HepG2 (cell line): ENCODE data around the gene SERINC2. TPM values are rescaled to one million over a fixed set of nuclear protein-coding genes. Genes with fewer than 3 reads are reported as not detected.
A peak's percentile ranks its signal among the peaks of the same experiment; 100 is the strongest.

Source experiments
- BHLHE40 ChIP-seq: IDR thresholded peaks from 2 replicates; pipeline ENCODE4 v1.6.1; 2011; ENCODE audit warnings: low read length, improper control_type of control experiment
- BRD4 ChIP-seq: sonication (generic); formaldehyde crosslinking; IDR thresholded peaks from 2 replicates; pipeline ENCODE4 v1.4.0; 2020; ENCODE audit warnings: missing genetic modification reagents
- CC2D1A ChIP-seq: sonication (generic); formaldehyde crosslinking; IDR thresholded peaks from 2 replicates; pipeline ENCODE4 v1.8.1; 2023; ENCODE audit warnings: mild to moderate bottlenecking, missing genetic modification reagents
- ETV6 ChIP-seq: sonication (generic); formaldehyde crosslinking; conservative IDR thresholded peaks from 2 replicates; pipeline ENCODE4 v1.4.0; 2020; ENCODE audit warnings: missing genetic modification reagents
- FIP1L1 ChIP-seq: fragments of 200-400 bp; formaldehyde crosslinking; IDR thresholded peaks from 2 replicates; pipeline ENCODE4 v1.6.1; 2018; ENCODE audit warnings: low read depth, mild to moderate bottlenecking, low read length, moderate library complexity, borderline replicate concordance; ENCODE audit not compliant: insufficient read depth
- HBP1 ChIP-seq: IDR thresholded peaks from 2 replicates; pipeline ENCODE4 v1.6.1; 2016; ENCODE audit warnings: low read depth, control low read depth
- HNF1B ChIP-seq: sonication (generic); formaldehyde crosslinking; IDR thresholded peaks from 2 replicates; pipeline ENCODE4 v1.5.1; 2020; ENCODE audit warnings: mild to moderate bottlenecking, moderate library complexity, missing genetic modification reagents
- HNRNPL ChIP-seq: fragments of 200-400 bp; formaldehyde crosslinking; IDR thresholded peaks from 2 replicates; pipeline ENCODE4 v1.6.1; 2017; ENCODE audit warnings: mild to moderate bottlenecking, low read depth, low read length
- KDM6A ChIP-seq: IDR thresholded peaks from 2 replicates; pipeline ENCODE4 v1.6.1; 2016; ENCODE audit warnings: low read depth
- MIER2 ChIP-seq: IDR thresholded peaks from 2 replicates; pipeline ENCODE4 v1.6.1; 2016; ENCODE audit warnings: missing biosample characterization, missing genetic modification reagents
- NFKBIZ ChIP-seq: IDR thresholded peaks from 2 replicates; pipeline ENCODE4 v1.6.1; 2018; ENCODE audit warnings: missing genetic modification reagents, missing compliant biosample characterization
- PAF1 ChIP-seq: IDR thresholded peaks from 2 replicates; pipeline ENCODE4 v1.6.1; 2016; ENCODE audit warnings: missing genetic modification reagents, missing compliant biosample characterization
- PHF20 ChIP-seq: sonication (generic); formaldehyde crosslinking; IDR thresholded peaks from 2 replicates; pipeline ENCODE4 v1.5.0; 2020; ENCODE audit warnings: mild to moderate bottlenecking, missing genetic modification reagents
- SMC3 ChIP-seq: IDR thresholded peaks from 2 replicates; pipeline ENCODE4 v1.6.1; 2011; ENCODE audit warnings: low read length, improper control_type of control experiment
- SP140L ChIP-seq: sonication (generic); formaldehyde crosslinking; IDR thresholded peaks from 2 replicates; pipeline ENCODE4 v1.4.0; 2020; ENCODE audit warnings: missing genetic modification reagents, borderline replicate concordance
- ZBTB20 ChIP-seq: sonication (generic); formaldehyde crosslinking; IDR thresholded peaks from 2 replicates; pipeline ENCODE4 v1.8.1; 2023; ENCODE audit warnings: missing genetic modification reagents, low read depth, mild to moderate bottlenecking, borderline replicate concordance
- ZNF576 ChIP-seq: sonication (generic); formaldehyde crosslinking; IDR thresholded peaks from 2 replicates; pipeline ENCODE4 v1.4.0; 2020; ENCODE audit warnings: mild to moderate bottlenecking, missing genetic modification reagents
- ZNF704 ChIP-seq: sonication (generic); formaldehyde crosslinking; IDR thresholded peaks from 2 replicates; pipeline ENCODE4 v1.8.1; 2023; ENCODE audit warnings: mild to moderate bottlenecking, inconsistent platforms, moderate library complexity, missing genetic modification reagents, borderline replicate concordance
- polyA plus RNA-seq, 8 experiments: library from polyadenylated mRNA; depleted of rRNA in 3 of 8; stranded (reverse) in 7 of 8; unstranded in 1 of 8; fragments of >200 nt; fragmentation: Illumina TruSeq in 4 of 8; extraction: Trizol in 4 of 8; gene quantifications; 2 replicates each; pipeline versions ENCODE4 v1.2.1 to v1.2.3, GENCODE V29; 2011 to 2016; ENCODE audit warnings: low read depth in 4 of 8, missing spikeins in 1 of 8, mixed read lengths in 1 of 8; ENCODE audit not compliant: insufficient read depth in 1 of 8
- total RNA-seq, 5 experiments: library from RNA; depleted of rRNA; stranded (reverse); fragments of >200 nt; fragmentation: Illumina TruSeq; extraction: Trizol; gene quantifications; 2 replicates each; pipeline ENCODE4 v1.2.3, GENCODE V29; 2016; ENCODE audit warnings: low read depth in 1 of 5
- TF ChIP-seq, protein P1 (sequence below): sonication (generic); formaldehyde crosslinking; IDR thresholded peaks from 2 replicates; pipeline ENCODE4 v1.5.1; 2020; ENCODE audit warnings: mild to moderate bottlenecking, missing genetic modification reagents, moderate library complexity
- TF ChIP-seq, protein P2 (sequence below): sonication (generic); formaldehyde crosslinking; IDR thresholded peaks from 2 replicates; pipeline ENCODE4 v1.4.0; 2020; ENCODE audit warnings: missing genetic modification reagents

SERINC2 gene
- total and polyA plus RNA-seq, 2 of the 13 experiments (the other 11 are each of a cell fraction or from before 2014, with no cell fraction given): 4.8 to 126 TPM

DNA sequence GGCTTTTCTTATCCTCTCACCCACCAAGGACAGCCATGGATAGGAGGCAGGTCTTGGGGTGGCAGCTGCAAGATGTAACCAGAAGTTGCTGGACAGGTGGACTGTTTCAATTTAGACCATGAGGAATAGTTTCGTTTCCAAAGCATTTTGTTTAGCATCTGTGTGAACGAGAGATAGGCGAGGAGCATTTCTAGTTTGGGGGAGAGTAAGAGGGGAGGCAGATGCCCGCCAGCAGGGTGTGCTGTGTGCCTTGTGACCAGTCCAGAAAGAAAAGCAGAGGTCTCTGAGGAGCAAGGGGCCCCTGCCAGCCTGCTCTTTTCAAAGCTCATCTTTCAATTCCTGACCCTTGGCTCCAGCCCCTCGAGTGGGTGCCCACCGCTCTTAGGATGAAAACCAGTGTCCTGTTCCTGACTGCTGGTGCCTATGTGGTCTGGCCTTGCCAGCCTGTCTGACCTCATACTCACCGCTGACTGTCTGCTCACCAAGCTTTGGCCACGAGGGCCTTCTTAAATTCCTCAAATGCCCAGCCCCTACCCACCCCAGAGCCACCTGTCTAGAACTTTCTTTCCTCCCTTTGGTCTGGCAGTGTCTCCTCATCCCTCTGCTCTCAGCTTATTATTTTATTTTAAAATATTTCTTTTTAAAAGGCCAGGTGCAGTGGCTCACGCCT lies 8.5 kb downstream of the SERINC2 start (continued):
- no peak for TF ChIP-seq NFKBIZ (CRISPR knock-in tag)
- TF ChIP-seq ZNF576 (CRISPR knock-in tag): no peak
- TF ChIP-seq SMC3: peak; percentile 42; the same call in 1 of the 2 replicates
- TF ChIP-seq SP140L (CRISPR knock-in tag): no peak
- TF ChIP-seq MIER2: no peak
- no peak for TF ChIP-seq ETV6 (CRISPR knock-in tag)
- TF ChIP-seq FIP1L1: no peak
- TF ChIP-seq PHF20: no peak
- TF ChIP-seq BHLHE40: no peak
- no peak for TF ChIP-seq CC2D1A (CRISPR knock-in tag)
- TF ChIP-seq BRD4 (CRISPR knock-in tag): no peak
- TF ChIP-seq KDM6A (CRISPR knock-in tag): no peak
- TF ChIP-seq, protein P1, sequence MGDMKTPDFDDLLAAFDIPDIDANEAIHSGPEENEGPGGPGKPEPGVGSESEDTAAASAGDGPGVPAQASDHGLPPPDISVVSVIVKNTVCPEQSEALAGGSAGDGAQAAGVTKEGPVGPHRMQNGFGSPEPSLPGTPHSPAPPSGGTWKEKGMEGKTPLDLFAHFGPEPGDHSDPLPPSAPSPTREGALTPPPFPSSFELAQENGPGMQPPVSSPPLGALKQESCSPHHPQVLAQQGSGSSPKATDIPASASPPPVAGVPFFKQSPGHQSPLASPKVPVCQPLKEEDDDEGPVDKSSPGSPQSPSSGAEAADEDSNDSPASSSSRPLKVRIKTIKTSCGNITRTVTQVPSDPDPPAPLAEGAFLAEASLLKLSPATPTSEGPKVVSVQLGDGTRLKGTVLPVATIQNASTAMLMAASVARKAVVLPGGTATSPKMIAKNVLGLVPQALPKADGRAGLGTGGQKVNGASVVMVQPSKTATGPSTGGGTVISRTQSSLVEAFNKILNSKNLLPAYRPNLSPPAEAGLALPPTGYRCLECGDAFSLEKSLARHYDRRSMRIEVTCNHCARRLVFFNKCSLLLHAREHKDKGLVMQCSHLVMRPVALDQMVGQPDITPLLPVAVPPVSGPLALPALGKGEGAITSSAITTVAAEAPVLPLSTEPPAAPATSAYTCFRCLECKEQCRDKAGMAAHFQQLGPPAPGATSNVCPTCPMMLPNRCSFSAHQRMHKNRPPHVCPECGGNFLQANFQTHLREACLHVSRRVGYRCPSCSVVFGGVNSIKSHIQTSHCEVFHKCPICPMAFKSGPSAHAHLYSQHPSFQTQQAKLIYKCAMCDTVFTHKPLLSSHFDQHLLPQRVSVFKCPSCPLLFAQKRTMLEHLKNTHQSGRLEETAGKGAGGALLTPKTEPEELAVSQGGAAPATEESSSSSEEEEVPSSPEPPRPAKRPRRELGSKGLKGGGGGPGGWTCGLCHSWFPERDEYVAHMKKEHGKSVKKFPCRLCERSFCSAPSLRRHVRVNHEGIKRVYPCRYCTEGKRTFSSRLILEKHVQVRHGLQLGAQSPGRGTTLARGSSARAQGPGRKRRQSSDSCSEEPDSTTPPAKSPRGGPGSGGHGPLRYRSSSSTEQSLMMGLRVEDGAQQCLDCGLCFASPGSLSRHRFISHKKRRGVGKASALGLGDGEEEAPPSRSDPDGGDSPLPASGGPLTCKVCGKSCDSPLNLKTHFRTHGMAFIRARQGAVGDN (CRISPR knock-in tag): peak; percentile 67
- TF ChIP-seq, protein P2, sequence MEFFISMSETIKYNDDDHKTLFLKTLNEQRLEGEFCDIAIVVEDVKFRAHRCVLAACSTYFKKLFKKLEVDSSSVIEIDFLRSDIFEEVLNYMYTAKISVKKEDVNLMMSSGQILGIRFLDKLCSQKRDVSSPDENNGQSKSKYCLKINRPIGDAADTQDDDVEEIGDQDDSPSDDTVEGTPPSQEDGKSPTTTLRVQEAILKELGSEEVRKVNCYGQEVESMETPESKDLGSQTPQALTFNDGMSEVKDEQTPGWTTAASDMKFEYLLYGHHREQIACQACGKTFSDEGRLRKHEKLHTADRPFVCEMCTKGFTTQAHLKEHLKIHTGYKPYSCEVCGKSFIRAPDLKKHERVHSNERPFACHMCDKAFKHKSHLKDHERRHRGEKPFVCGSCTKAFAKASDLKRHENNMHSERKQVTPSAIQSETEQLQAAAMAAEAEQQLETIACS (CRISPR knock-in tag): no peak
- TF ChIP-seq ZBTB20 (CRISPR knock-in tag): no peak
- no peak for TF ChIP-seq HNRNPL
- TF ChIP-seq HBP1 (CRISPR knock-in tag): no peak
- no peak for TF ChIP-seq ZNF704 (CRISPR knock-in tag)
- TF ChIP-seq HNF1B (CRISPR knock-in tag): 0 out of 2 replicates have a peak, but pooled peaks have one; percentile 40
- TF ChIP-seq PAF1 (CRISPR knock-in tag): no peak
